ENCODE results near the gene COL5A1. TPM values are rescaled to one million over a fixed set of nuclear protein-coding genes. Genes with fewer than 3 reads are reported as not detected.

COL5A1 gene
- total RNA-seq, 1 donor, result 295 TPM

- no peak for TF ChIP-seq CTCF (IDR thresholded peaks at IDR 0.05; ENCODE audit: insufficient read depth, low read depth, low read length)
- DNase-seq (ENCODE audit: low read depth), result no peak
- H3K4me3 ChIP-seq (ENCODE audit: low read depth, low read length), result no peak overlapping the region
These were observed 194.4 kb downstream of the COL5A1 start for GRCh38 chr9:134835987-134836386.

- DNase-seq (ENCODE audit: low read depth), result no peak
- H3K4me3 ChIP-seq (ENCODE audit: low read depth, low read length), result no peak overlapping the region
- no peak for TF ChIP-seq CTCF (IDR thresholded peaks at IDR 0.05; ENCODE audit: insufficient read depth, low read depth, low read length)
These were observed 194.9 kb downstream of the COL5A1 start for GRCh38 chr9:134836406-134836970.

- no peak for DNase-seq (ENCODE audit: low read depth)
- TF ChIP-seq CTCF (IDR thresholded peaks at IDR 0.05; ENCODE audit: insufficient read depth, low read depth, low read length), result no peak
These were observed 195.9 kb downstream of the COL5A1 start for GRCh38 chr9:134837529-134837928.

GRCh38 chr9:134838651-134839454, 197.2 kb downstream of the COL5A1 start:
- DNase-seq (ENCODE audit: low read depth), result no peak
- no peak overlapping the region for H3K4me3 ChIP-seq (ENCODE audit: low read depth, low read length)
- no peak for TF ChIP-seq CTCF (IDR thresholded peaks at IDR 0.05; ENCODE audit: insufficient read depth, low read depth, low read length)

More at GRCh38 chr9:134837529-134837928, 195.9 kb downstream of the COL5A1 start:
- H3K4me3 ChIP-seq (ENCODE audit: low read depth, low read length), result no peak overlapping the region

- TF ChIP-seq CTCF (IDR thresholded peaks at IDR 0.05; ENCODE audit: insufficient read depth, low read depth, low read length), result peak; percentile 16
- H3K4me3 ChIP-seq (ENCODE audit: low read depth, low read length), result no peak overlapping the region
- no peak for DNase-seq (ENCODE audit: low read depth)
These were observed 198.0 kb downstream of the COL5A1 start for GRCh38 chr9:134839455-134840125.

GRCh38 chr9:134840511-134840910, 198.9 kb downstream of the COL5A1 start:
- DNase-seq (ENCODE audit: low read depth), result no peak
- TF ChIP-seq CTCF (IDR thresholded peaks at IDR 0.05; ENCODE audit: insufficient read depth, low read depth, low read length), result no peak
- no peak overlapping the region for H3K4me3 ChIP-seq (ENCODE audit: low read depth, low read length)

Measured in fibroblast of villous mesenchyme (primary cell).